ENCODE results near the gene PIK3CB.

PIK3CB gene

GRCh38 chr3:138834596-138835396 lies at the start of gene PIK3CB:
Gene PIK3CB, minus strand, starts transcription at chr3:138834928. Its CDS starts 75,585 bp downstream, at chr3:138759343.
- peak within 1 kb of the TSS; percentile 96 for H3K9ac ChIP-seq (ENCODE audit: low read depth, low read length)
- H3K27ac ChIP-seq (ENCODE audit: low read length), result peak within 1 kb of the TSS; percentile 96
- no peaks in the 10 kb centered on the region for H3K9me3 ChIP-seq (ENCODE audit: insufficient read depth, low read depth, low read length)
- peak within 1 kb of the TSS; percentile 86 for H3K4me3 ChIP-seq (ENCODE audit: low read length)
- H3K27me3 ChIP-seq (ENCODE audit: insufficient read depth, low read length), result no peaks in the 10 kb centered on the region
- H3K4me1 ChIP-seq (ENCODE audit: insufficient read depth, low read length), result peaks cover 3% of the 10 kb centered on the region; the same call in 1 of the 2 replicates
- H3K36me3 ChIP-seq (ENCODE audit: insufficient read depth, low read depth, low read length), result no peaks in the 10 kb centered on the region; the same call in 1 of the 2 replicates

DNA sequence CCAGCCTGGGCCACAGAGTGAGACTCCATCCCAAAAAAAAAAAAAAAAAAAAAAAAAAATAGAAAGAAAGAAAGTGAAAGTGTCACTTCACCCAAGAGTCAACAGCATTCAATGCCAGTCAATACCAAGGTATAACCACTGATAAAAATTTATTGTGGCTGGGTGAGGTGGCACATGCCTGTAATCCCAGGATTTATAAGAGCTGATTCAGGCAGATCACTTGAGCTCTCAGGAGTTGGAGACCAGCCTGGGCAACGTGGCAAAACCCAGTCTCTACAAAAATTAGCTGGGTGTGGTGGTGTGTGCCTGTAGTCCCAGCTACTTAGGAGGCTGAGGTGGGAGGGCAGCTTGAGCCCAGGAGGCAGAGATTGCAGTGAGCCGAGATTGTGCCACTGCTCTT lies 46.5 kb upstream of the PIK3CB start:
- Histone ChIP-seq H3K9me3 (ENCODE audit: insufficient read depth, low read depth, low read length) (no peaks in the 10 kb centered on the region), H3K36me3 (ENCODE audit: insufficient read depth, low read depth, low read length) (no peaks in the 10 kb centered on the region), H3K27ac (ENCODE audit: low read length) (no peak overlapping the region), H3K9ac (ENCODE audit: low read depth, low read length) (no peak overlapping the region), H3K4me3 (ENCODE audit: low read length) (no peak overlapping the region), H3K4me1 (ENCODE audit: insufficient read depth, low read length) (peaks cover 7% of the 10 kb centered on the region; the same call in 1 of the 2 replicates), H3K27me3 (ENCODE audit: insufficient read depth, low read length) (no peaks in the 10 kb centered on the region)

DNA sequence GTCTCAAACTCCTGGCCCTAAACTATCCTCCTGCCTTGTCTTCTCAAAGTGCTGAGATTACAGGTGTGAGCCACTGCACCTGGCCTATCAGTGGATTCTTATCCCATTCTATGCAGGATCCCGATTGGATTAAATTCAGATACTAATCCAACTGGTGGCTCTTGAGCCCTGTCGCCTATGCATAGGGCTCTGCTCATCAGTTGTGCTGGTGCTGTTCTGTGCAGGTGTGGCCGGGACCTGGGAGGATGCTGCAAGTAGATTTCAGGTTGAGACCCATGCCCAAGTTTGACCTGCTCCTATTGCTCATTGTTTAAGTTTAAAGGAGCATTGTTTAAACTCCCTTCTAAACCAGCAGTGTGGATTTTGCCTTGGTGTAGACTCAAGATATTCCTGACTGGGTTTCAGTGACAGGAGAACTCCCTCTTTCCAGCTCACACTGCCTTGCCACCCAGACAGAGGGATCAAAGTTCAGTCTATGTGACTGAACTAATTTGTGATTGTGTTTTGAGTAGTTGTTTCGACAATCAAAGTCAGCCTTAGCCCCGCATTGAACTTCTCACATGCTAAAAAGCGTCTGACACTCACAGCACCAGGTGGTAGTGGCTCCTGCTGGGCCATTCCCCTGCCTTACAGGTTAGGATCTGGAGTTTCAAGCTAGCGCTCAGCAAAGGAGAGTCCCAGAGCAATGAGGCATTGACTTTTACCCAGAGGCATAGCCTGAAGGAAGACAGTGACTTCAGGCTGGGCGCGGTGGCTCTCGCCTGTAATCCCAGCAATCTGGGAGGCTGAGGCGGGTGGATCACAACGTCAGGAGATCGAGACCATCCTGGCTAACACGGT lies 45.0 kb upstream of the PIK3CB start:
- Histone ChIP-seq H3K9ac (ENCODE audit: low read depth, low read length) (no peak overlapping the region), H3K27ac (ENCODE audit: low read length) (no peak overlapping the region), H3K4me1 (ENCODE audit: insufficient read depth, low read length) (peaks cover 7% of the 10 kb centered on the region; the same call in 1 of the 2 replicates), H3K27me3 (ENCODE audit: insufficient read depth, low read length) (no peaks in the 10 kb centered on the region), H3K36me3 (ENCODE audit: insufficient read depth, low read depth, low read length) (no peaks in the 10 kb centered on the region), H3K4me3 (ENCODE audit: low read length) (peak overlapping the region; percentile 16; the same call in 1 of the 2 replicates), H3K9me3 (ENCODE audit: insufficient read depth, low read depth, low read length) (no peaks in the 10 kb centered on the region)

GRCh38 chr3:138877226-138877625 lies 42.5 kb upstream of the PIK3CB start:
- Histone ChIP-seq H3K4me3 (ENCODE audit: low read length) (no peak overlapping the region), H3K9me3 (ENCODE audit: insufficient read depth, low read depth, low read length) (no peaks in the 10 kb centered on the region)

GRCh38 chr3:138875754-138876664 lies 41.3 kb upstream of the PIK3CB start:
- Histone ChIP-seq H3K27ac (ENCODE audit: low read length) (no peak overlapping the region), H3K36me3 (ENCODE audit: insufficient read depth, low read depth, low read length) (no peaks in the 10 kb centered on the region), H3K4me1 (ENCODE audit: insufficient read depth, low read length) (peaks cover 7% of the 10 kb centered on the region; the same call in 1 of the 2 replicates), H3K4me3 (ENCODE audit: low read length) (no peak overlapping the region), H3K9me3 (ENCODE audit: insufficient read depth, low read depth, low read length) (no peaks in the 10 kb centered on the region), H3K9ac (ENCODE audit: low read depth, low read length) (no peak overlapping the region), H3K27me3 (ENCODE audit: insufficient read depth, low read length) (no peaks in the 10 kb centered on the region)

More at GRCh38 chr3:138877226-138877625, 42.5 kb upstream of the PIK3CB start:
- Histone ChIP-seq H3K27me3 (ENCODE audit: insufficient read depth, low read length) (no peaks in the 10 kb centered on the region), H3K36me3 (ENCODE audit: insufficient read depth, low read depth, low read length) (no peaks in the 10 kb centered on the region), H3K27ac (ENCODE audit: low read length) (no peak overlapping the region), H3K9ac (ENCODE audit: low read depth, low read length) (no peak overlapping the region), H3K4me1 (ENCODE audit: insufficient read depth, low read length) (peaks cover 7% of the 10 kb centered on the region; the same call in 1 of the 2 replicates)

DNA sequence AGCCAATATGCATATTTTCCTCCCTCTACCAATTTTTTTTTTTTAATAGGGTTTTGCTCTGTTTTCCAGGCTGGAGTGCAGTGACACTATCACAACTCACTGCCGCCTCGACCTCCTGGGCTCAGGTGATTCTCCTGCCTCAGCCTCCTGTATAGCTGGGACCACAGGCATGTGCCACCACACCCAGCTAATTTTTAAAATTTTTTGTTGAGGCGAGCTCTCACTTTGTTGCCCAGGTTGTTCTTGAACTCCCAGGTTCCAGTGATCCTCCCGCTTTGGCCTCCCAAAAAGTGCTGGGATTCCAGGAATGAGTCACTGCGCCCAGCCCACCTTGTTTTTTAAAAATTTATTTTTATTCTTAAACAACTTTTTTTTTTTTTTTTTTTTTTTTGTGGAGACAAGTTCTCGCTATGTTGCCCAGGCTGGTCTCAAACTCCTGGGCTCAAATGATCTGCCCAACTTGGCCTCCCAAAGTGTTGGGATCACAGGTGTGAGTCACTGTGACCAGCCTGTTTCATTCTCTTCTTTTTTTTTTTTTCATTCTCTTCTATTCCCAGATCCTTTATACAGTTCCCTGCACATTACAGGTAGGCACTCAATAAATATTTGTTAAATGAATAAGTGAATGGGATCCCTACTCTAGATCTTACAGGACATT lies 40.5 kb upstream of the PIK3CB start:
- Histone ChIP-seq H3K36me3 (ENCODE audit: insufficient read depth, low read depth, low read length) (no peaks in the 10 kb centered on the region), H3K4me1 (ENCODE audit: insufficient read depth, low read length) (peaks cover 7% of the 10 kb centered on the region; the same call in 1 of the 2 replicates), H3K9me3 (ENCODE audit: insufficient read depth, low read depth, low read length) (no peaks in the 10 kb centered on the region), H3K27ac (ENCODE audit: low read length) (no peak overlapping the region), H3K9ac (ENCODE audit: low read depth, low read length) (no peak overlapping the region), H3K4me3 (ENCODE audit: low read length) (no peak overlapping the region), H3K27me3 (ENCODE audit: insufficient read depth, low read length) (no peaks in the 10 kb centered on the region)

DNA sequence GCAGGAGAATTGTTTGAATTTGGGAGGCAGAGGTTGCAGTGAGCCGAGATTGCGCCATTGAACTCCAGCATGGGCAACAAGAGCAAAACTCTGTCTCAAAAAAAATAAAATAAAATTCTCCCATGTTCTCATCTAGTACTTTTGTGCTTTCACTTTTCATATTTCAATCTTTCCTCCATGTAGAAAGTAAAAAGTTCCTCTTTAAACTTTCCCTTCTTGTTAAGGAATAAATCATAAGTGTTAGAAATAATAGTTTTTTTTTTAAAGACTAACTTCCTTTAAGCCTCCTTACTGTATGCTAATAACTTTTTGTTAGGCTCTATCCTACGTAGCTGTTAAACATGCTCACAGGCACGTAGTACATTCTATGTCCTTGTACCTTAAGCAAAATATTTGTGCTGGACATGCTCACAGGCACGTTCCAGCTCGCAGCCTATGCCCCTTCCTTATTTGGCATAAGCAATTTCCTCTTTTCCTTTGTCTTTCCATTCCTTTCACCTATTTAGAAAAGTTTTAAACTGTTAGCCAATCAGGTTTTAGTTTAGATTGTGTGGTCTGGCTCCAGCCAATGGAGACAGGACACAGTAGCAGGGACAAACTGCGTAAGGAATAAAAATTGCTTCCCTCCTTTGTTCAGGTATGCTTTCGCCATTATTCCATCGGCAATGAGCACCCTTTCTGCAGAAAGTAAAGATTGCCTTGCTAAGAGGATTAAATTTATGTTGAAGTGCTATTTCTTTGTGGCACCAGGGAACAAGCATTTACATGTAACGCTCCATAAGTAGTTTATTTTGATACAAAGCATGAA lies 38.9 kb upstream of the PIK3CB start:
- Histone ChIP-seq H3K27ac (ENCODE audit: low read length) (no peak overlapping the region), H3K27me3 (ENCODE audit: insufficient read depth, low read length) (no peaks in the 10 kb centered on the region), H3K36me3 (ENCODE audit: insufficient read depth, low read depth, low read length) (no peaks in the 10 kb centered on the region), H3K4me1 (ENCODE audit: insufficient read depth, low read length) (no peaks in the 10 kb centered on the region), H3K9ac (ENCODE audit: low read depth, low read length) (no peak overlapping the region), H3K4me3 (ENCODE audit: low read length) (no peak overlapping the region), H3K9me3 (ENCODE audit: insufficient read depth, low read depth, low read length) (no peaks in the 10 kb centered on the region)

GRCh38 chr3:138872632-138873031 lies 37.9 kb upstream of the PIK3CB start:
- no peak overlapping the region for H3K4me3 ChIP-seq (ENCODE audit: low read length)
- no peaks in the 10 kb centered on the region for H3K4me1 ChIP-seq (ENCODE audit: insufficient read depth, low read length)
- no peaks in the 10 kb centered on the region for H3K9me3 ChIP-seq (ENCODE audit: insufficient read depth, low read depth, low read length)
- H3K36me3 ChIP-seq (ENCODE audit: insufficient read depth, low read depth, low read length), result no peaks in the 10 kb centered on the region
- H3K9ac ChIP-seq (ENCODE audit: low read depth, low read length), result no peak overlapping the region
- no peak overlapping the region for H3K27ac ChIP-seq (ENCODE audit: low read length)
- H3K27me3 ChIP-seq (ENCODE audit: insufficient read depth, low read length), result no peaks in the 10 kb centered on the region

DNA sequence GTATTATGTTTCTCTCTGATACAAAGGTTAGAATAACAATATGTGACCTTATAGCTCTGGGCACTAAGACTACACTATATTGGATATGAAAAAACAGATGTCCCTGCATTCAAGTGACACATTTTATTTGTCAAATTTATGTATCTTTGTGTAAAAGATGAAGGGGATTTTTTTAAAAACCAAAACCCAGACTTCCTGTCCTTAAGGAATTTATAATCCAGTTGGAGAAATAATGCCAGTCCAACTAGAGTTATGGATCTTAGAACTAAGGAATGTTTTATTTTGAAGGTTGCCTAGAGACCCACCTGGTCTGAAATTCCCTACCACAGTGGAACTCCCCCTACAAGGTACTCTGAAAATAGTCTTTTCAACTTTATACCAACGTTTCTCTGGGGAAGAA lies 33.3 kb upstream of the PIK3CB start:
- peaks cover 10% of the 10 kb centered on the region; the same call in 1 of the 2 replicates for H3K4me1 ChIP-seq (ENCODE audit: insufficient read depth, low read length)
- no peak overlapping the region for H3K9ac ChIP-seq (ENCODE audit: low read depth, low read length)
- H3K27ac ChIP-seq (ENCODE audit: low read length), result no peak overlapping the region
- no peak overlapping the region for H3K4me3 ChIP-seq (ENCODE audit: low read length)
- no peaks in the 10 kb centered on the region for H3K9me3 ChIP-seq (ENCODE audit: insufficient read depth, low read depth, low read length)
- H3K36me3 ChIP-seq (ENCODE audit: insufficient read depth, low read depth, low read length), result no peaks in the 10 kb centered on the region
- no peaks in the 10 kb centered on the region for H3K27me3 ChIP-seq (ENCODE audit: insufficient read depth, low read length)

GRCh38 chr3:138863776-138864113 lies 29.0 kb upstream of the PIK3CB start:
- H3K36me3 ChIP-seq (ENCODE audit: insufficient read depth, low read depth, low read length), result no peaks in the 10 kb centered on the region
- H3K4me1 ChIP-seq (ENCODE audit: insufficient read depth, low read length), result peaks cover 30% of the 10 kb centered on the region; the same call in 1 of the 2 replicates
- H3K9me3 ChIP-seq (ENCODE audit: insufficient read depth, low read depth, low read length), result no peaks in the 10 kb centered on the region
- no peaks in the 10 kb centered on the region for H3K27me3 ChIP-seq (ENCODE audit: insufficient read depth, low read length)
- peak overlapping the region; percentile 83 for H3K27ac ChIP-seq (ENCODE audit: low read length)
- no peak overlapping the region for H3K4me3 ChIP-seq (ENCODE audit: low read length)
- H3K9ac ChIP-seq (ENCODE audit: low read depth, low read length), result peak overlapping the region; percentile 60; the same call in 1 of the 2 replicates

All from iPS-20b (cell line).